Stomach smooth muscle (tissue), 2 donors: ENCODE measurements around the gene ZEB2.

ENCODE experiments used
- H3K27ac ChIP-seq: one replicate; pipeline ENCODE4 v1.7.0; 2013; ENCODE audit warnings: mild to moderate bottlenecking, low read length, inconsistent platforms
- H3K27me3 ChIP-seq, 2 donors: one replicate each; pipeline ENCODE4 v1.7.0; 2013; ENCODE audit warnings: low read length in 2 of 2; ENCODE audit not compliant: insufficient read depth in 2 of 2, control insufficient read depth in 1 of 2
- H3K36me3 ChIP-seq, 2 donors: one replicate each; pipeline ENCODE4 v1.7.0; 2013; ENCODE audit warnings: low read length in 2 of 2; ENCODE audit not compliant: control insufficient read depth in 2 of 2, insufficient read depth in 2 of 2
- H3K4me1 ChIP-seq: one replicate; pipeline ENCODE4 v1.7.0; 2013; ENCODE audit warnings: low read length; ENCODE audit not compliant: control insufficient read depth, insufficient read depth
- H3K4me3 ChIP-seq, 2 donors: one replicate each; pipeline ENCODE4 v1.7.0; 2013; ENCODE audit warnings: low read length in 2 of 2
- H3K9ac ChIP-seq, 2 donors: one replicate each; pipeline ENCODE4 v1.7.0; 2013; ENCODE audit warnings: low read length in 2 of 2, mild to moderate bottlenecking in 1 of 2
- H3K9me3 ChIP-seq, 2 donors: one replicate each; pipeline ENCODE4 v1.7.0; 2013; ENCODE audit warnings: low read length in 2 of 2; ENCODE audit not compliant: control insufficient read depth in 2 of 2
- donor health status: healthy.
- donor health status: Pancreatic carcinoma.

ZEB2 gene

GRCh38 chr2:144354953-144355352 lies 165.0 kb downstream of the ZEB2 start:
- Histone ChIP-seq H3K4me1 (no peaks in the 10 kb centered on the region), H3K9me3 (no peaks in the 10 kb centered on the region), H3K27ac (no peak overlapping the region), H3K9ac (no peak overlapping the region), H3K36me3 (no peaks in the 10 kb centered on the region), H3K4me3 (no peak overlapping the region), H3K27me3 (no peaks in the 10 kb centered on the region)

GRCh38 chr2:144351687-144352086 lies 168.2 kb downstream of the ZEB2 start:
- Histone ChIP-seq H3K36me3 (no peaks in the 10 kb centered on the region), H3K4me3 (no peak overlapping the region), H3K27me3 (no peaks in the 10 kb centered on the region), H3K4me1 (no peaks in the 10 kb centered on the region), H3K9ac (no peak overlapping the region), H3K27ac (no peak overlapping the region), H3K9me3 (no peaks in the 10 kb centered on the region)

GRCh38 chr2:144350151-144350802 lies 169.6 kb downstream of the ZEB2 start:
- Histone ChIP-seq H3K9ac (no peak overlapping the region), H3K4me3 (no peak overlapping the region)

GRCh38 chr2:144349674-144350073 lies 170.2 kb downstream of the ZEB2 start:
- Histone ChIP-seq H3K27ac (no peak overlapping the region), H3K27me3 (no peaks in the 10 kb centered on the region), H3K4me3 (no peak overlapping the region), H3K9ac (no peak overlapping the region), H3K36me3 (no peaks in the 10 kb centered on the region), H3K4me1 (no peaks in the 10 kb centered on the region), H3K9me3 (no peaks in the 10 kb centered on the region)

More at GRCh38 chr2:144350151-144350802, 169.6 kb downstream of the ZEB2 start:
- H3K9me3 ChIP-seq = no peaks in the 10 kb centered on the region
- no peaks in the 10 kb centered on the region for H3K36me3 ChIP-seq
- H3K4me1 ChIP-seq = no peaks in the 10 kb centered on the region
- H3K27me3 ChIP-seq = no peaks in the 10 kb centered on the region
- no peak overlapping the region for H3K27ac ChIP-seq

GRCh38 chr2:144348846-144349245 lies 171.1 kb downstream of the ZEB2 start:
- Histone ChIP-seq H3K4me1 (no peaks in the 10 kb centered on the region), H3K27ac (no peak overlapping the region), H3K4me3 (no peak overlapping the region), H3K9me3 (no peaks in the 10 kb centered on the region), H3K36me3 (no peaks in the 10 kb centered on the region), H3K9ac (no peak overlapping the region), H3K27me3 (no peaks in the 10 kb centered on the region)

- Histone ChIP-seq H3K4me1 (no peaks in the 10 kb centered on the region), H3K4me3 (no peak overlapping the region), H3K27ac (no peak overlapping the region), H3K36me3 (no peaks in the 10 kb centered on the region), H3K27me3 (no peaks in the 10 kb centered on the region), H3K9me3 (no peaks in the 10 kb centered on the region), H3K9ac (no peak overlapping the region)
Observed at GRCh38 chr2:144346229-144346628, 173.7 kb downstream of the ZEB2 start.

GRCh38 chr2:144343145-144343544 lies 176.8 kb downstream of the ZEB2 start:
- Histone ChIP-seq H3K4me3 (no peak overlapping the region), H3K27me3 (no peaks in the 10 kb centered on the region), H3K4me1 (no peaks in the 10 kb centered on the region), H3K9me3 (no peaks in the 10 kb centered on the region), H3K27ac (no peak overlapping the region), H3K9ac (no peak overlapping the region), H3K36me3 (no peaks in the 10 kb centered on the region)

GRCh38 chr2:144341538-144341937 lies 178.4 kb downstream of the ZEB2 start:
- Histone ChIP-seq H3K36me3 (no peaks in the 10 kb centered on the region), H3K4me3 (no peak overlapping the region), H3K9ac (no peak overlapping the region), H3K27me3 (no peaks in the 10 kb centered on the region), H3K9me3 (no peaks in the 10 kb centered on the region), H3K27ac (no peak overlapping the region), H3K4me1 (no peaks in the 10 kb centered on the region)

- Histone ChIP-seq H3K36me3 (no peaks in the 10 kb centered on the region), H3K27ac (no peak overlapping the region), H3K27me3 (no peaks in the 10 kb centered on the region), H3K4me3 (no peak overlapping the region), H3K4me1 (no peaks in the 10 kb centered on the region), H3K9me3 (no peaks in the 10 kb centered on the region), H3K9ac (no peak overlapping the region)
Observed at GRCh38 chr2:144339048-144339447, 180.9 kb downstream of the ZEB2 start.

- H3K9me3 ChIP-seq = no peaks in the 10 kb centered on the region
- H3K9ac ChIP-seq = no peak overlapping the region
- no peak overlapping the region for H3K4me3 ChIP-seq
- no peaks in the 10 kb centered on the region for H3K36me3 ChIP-seq
- no peaks in the 10 kb centered on the region for H3K27me3 ChIP-seq
- H3K27ac ChIP-seq = no peak overlapping the region
- H3K4me1 ChIP-seq = peaks cover 5% of the 10 kb centered on the region
Observed at GRCh38 chr2:144334551-144334950, 185.4 kb downstream of the ZEB2 start.
